GM18907 (cell line): ENCODE measurements around the gene TERT.

Experiments used
- ATAC-seq: cut with Tn5 transposase; IDR thresholded peaks from one replicate; pipeline ENCODE4 v1.9.1; 2021; ENCODE audit warnings: mild to moderate bottlenecking, moderate library complexity; ENCODE audit not compliant: unreplicated experiment

TERT gene

DNA sequence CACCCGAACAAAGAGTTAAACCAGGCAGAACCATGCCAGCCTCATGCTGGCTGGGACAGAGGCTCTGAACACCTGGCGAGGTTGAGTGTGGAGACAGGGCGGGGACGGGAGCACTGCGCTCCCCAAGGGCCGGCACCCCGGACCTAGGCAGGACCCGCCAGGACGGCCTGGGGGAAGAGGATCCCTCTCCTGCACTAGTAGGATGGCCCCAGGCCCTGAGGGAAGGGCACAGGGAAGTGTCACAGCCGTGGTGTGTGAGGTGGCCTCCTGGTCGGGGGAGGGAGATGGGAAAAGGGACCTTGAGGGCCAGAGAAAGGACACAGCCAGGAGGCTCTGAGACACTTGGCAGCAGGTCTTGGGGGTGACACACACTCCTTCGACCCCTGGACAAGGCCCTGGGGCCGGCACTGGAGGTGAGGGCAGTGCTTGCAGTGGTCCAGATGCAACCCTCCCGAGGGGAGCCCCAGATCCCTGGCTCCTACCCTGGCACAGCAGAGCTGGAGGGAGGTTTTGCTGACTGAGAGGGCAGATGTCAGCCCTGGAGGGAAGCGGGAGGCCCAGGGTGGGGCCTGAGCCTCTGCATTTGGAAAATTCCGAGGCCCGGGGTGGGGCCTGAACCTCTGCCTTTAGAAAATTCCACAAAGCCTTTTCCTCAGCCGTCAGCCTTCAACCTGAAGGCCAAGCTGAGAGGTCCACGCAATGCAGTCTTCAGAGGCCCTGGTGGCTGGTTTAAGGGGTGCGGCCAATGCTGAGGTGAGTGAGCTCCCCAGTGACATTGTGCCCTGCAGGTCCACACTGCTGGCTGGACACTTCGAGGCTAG is 24.8 kb upstream of the TERT start:
- ATAC-seq: no peak

DNA sequence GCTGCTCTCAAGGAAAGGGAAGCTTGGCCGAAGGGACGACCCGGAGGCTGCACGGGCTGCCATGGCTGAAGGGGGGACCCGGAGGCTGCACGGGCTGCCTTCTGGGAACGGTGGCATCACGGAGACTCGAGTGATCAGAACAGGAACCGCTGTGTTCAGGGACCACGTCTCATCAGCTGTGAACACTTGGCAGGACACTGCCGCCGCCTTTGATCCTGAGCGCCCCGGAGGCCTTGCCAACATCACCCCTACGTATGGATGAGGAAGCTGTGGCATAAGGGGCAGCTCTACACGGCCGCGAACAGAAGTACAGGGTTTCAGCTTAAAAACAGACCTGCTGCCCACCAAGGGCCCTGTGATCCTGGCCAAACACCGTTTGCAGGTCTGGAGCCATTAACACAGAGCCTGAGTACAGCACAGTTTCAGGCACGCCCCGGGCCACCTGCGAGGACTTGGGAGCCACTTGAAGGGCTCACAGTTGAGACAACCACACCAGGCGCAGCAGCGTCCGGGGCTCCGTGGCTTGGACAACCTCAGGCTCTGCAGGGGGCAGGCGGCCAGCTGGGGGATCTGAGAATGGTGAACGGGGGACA is 23.9 kb upstream of the TERT start:
- ATAC-seq: no peak

GRCh38 chr5:1317921-1318565 is 23.2 kb upstream of the TERT start:
- no peak for ATAC-seq

DNA sequence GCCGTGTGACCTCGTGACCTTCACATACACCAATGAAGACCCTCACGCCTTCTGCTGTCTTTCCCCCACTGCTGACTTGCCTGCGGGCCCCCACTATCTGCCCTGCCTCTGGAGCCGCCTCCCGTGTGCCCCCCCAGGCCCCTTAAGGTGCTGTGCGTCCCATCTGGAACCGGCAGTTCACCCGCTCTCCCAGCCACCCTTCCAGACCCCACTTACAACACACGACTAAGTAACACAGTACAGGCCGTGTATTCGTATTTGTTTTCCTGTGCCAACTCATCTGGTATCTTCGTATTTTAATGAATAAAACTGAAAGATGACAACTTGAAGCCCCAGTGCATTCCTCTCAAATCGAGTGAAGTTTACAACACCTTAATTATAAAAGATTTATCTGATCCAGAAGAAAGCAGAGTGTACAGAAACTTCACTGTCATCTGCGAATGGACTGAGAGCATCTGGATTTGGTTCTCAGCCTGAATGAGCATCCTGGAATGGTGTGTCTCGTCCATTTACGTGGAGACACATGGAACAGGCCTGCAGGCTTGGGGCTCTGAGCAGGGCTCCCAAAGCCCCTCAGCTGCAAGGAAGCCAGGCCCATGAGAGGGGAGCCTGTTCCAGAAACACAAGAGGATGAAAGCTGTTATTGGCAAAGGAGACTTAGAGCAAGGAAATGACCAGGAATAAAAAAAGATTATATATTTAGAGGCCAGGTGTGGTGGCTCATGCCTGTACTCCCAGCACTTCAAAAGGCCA is 21.9 kb upstream of the TERT start:
- ATAC-seq: no peak

DNA sequence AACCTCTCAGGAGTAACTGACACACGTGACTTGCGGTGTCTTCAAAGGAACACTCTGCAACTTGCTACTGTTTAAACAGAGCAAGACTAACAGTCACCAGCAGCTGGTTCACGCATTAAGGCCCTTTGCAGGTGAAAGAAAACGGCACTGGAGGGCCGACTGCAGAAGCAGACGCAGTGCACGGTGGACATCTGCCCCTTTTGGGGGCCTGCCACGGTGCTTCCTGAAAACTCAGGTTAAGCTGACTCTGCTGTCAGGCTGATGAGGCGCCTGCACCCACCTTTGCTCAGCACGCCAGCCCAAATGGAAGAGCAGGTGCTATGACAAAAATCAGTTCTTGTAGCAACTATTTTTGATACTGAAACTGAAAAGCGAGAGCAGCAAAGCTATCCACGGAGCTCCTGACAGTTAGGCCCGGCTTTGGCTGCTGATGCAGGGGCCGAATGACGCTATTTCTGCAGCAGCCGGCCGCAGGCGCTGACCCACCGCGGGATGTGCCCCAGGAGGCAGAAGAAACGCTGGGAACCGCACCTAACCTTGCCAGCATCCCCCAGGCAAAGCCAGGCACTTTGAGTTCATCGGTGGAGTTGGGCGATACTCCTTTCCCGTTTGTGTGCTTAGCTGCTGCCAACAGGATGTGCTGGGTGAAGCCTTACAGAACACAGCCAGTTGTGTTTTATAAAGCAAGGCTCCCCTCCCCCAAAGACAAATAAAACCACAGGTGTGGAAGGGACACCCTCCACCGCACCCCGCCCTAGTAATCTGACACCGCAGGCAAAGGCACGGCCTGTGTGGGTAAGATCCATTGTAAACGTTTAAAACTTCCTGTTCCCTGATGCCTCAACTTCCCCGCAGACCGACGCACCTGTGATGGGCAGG is 21.1 kb upstream of the TERT start:
- peak; percentile 54 for ATAC-seq

DNA sequence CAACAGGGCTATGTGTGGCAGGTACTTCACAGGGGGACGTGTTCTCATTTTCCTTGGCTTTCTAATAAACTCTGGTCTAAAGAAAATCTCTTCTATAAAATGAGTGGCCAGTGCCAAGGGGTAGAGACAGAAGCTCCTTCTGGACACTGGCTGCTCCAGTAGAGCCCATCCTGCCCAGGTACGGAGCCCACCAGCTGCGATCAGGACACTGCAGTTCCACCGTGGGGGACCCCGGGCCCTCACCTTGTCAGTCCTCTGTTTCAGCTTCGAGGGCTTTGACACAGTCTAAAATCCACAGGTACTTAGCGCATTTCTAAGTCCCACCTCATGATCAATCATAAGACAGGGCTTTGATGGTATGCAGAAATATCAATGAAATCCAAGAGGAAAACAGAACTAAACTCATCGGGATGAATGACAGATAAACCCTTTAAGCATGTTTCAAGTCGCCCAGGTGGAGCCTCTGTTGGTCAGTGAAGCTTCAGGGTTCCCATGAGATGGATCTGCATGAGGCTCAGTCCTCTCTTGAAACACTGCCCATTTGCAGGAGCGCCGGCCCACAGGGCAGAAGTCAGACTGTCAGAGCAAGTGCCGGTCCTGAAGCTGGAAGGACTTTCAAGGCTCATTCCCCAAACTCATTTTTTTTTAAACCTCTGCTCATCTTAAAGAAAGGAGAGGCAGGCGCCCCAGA is 20.3 kb upstream of the TERT start:
- no peak for ATAC-seq

GRCh38 chr5:1314564-1314982 is 19.7 kb upstream of the TERT start:
- ATAC-seq: no peak

- peak; percentile 85 for ATAC-seq
Observed at GRCh38 chr5:1312993-1313833, 18.3 kb upstream of the TERT start.

- no peak for ATAC-seq
Observed at GRCh38 chr5:1312206-1312605, 17.3 kb upstream of the TERT start.

DNA sequence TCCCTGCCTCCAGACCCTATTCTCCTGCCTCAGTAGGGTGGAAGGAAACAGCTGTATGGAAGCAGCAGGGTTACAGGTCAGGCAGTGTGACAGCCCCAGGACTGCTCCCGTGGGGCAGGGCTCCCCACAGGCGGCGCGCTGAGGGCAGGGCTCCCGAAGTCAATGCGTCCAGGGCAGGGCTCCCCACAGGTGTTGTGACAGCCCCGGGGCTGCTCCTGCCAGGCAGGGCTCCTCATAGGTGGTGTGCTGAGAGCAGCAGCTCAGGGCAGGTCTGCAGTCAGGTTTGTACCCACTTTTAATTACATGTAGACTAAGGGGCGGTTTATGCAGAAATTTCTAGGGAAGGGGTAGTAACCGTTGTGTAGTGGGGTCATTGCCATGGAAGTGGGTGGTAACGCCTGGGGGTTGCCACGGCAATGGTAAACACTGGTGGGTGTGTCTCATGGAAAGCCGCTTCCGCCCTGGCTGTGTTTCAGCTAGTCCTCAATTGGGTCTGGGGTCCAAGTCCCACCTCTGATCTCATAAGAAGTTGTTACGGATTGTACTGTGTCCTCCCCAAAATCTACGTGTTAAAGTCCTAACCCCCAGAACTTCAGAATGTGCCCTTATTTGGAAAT is 16.7 kb upstream of the TERT start:
- no peak for ATAC-seq

DNA sequence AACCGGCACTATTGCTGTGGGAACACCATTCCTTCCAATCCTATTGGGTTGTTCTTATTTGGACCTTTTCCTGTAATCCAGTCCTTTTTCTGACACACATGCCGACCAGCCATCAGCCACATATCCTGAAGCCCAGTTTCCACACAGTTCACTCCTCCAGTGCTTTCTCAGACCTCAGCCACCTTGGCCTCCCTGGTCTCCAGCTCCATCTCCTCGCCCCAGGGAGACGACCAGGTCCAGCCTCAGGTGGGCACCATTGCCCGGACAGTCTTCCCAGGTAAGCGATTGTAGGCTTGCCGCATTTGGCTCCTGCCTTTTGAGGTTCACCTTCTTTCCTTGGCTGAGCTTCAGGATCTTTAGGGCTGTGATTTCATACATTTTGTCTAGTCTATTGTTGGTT is 15.2 kb upstream of the TERT start:
- no peak for ATAC-seq

- ATAC-seq: no peak
Observed at GRCh38 chr5:1304033-1304432, 9.2 kb upstream of the TERT start.

GRCh38 chr5:1302258-1302657 is 7.4 kb upstream of the TERT start:
- ATAC-seq: no peak

- ATAC-seq: no peak
Observed at GRCh38 chr5:1300581-1301083, 5.8 kb upstream of the TERT start.

DNA sequence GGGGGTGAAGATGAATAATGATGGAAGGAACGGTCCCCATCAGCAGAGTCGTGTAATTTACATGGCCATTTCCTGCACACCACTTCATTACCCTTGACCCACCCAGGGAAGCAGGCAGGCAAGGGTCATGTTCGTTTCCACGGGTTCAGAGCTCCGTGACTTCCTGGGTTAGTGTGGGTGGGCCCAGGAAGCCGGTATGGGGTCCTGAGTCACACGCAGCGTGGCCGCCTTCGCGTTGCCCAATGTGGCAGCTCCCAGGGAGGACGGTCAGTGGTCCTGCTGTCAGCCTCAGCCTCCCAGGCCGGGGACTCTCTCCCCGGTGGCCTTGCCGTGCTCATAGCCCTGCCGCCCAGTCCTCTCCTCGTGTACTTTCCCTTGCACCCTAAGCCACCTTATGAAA is 5.1 kb upstream of the TERT start:
- no peak for ATAC-seq

GRCh38 chr5:1299511-1299850 is 4.6 kb upstream of the TERT start:
- ATAC-seq: no peak

DNA sequence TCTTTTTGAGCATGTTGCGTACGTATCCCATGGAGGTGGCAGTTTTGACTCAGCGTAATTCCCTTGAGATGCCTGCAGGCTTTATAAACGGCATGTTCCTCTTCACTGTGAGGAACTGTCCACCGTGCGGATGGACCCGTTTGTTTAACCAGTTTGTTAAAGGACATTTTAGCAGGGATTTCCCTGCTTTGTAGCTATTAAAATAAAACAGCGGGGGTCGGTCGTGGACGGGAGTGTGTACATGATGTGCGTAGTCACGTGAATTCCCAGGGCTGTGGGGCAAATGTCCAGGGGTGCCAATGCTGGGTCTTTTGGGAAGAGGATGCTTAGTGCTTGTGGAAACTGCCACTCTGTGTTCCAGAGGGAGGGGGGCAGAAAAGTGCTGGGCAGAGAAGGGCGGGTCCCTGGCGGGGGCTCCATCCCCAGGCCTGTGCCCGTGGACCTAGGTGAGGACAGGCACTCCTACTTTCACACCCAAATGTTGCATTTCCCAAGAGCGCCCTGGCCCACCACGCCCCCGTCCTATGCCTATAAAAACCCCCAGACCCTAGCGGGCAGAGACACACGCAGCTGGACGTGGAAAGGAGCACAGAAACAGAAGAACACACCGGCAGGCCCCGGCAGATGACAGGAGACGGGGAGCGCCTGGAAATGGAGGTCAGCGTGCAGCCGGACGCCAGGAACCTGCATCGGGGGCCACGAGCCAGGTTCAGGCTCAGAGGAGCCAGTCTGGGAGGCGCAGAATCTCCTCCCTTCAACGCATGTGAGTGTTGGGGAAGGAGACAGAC is 4.0 kb upstream of the TERT start:
- no peak for ATAC-seq

GRCh38 chr5:1298067-1298551 is 3.2 kb upstream of the TERT start:
- ATAC-seq: no peak
